H1 (cell line): ENCODE data around the gene RNF224. TPM values are rescaled to one million over a fixed set of nuclear protein-coding genes. Genes with fewer than 3 reads are reported as not detected.

ENCODE experiments used
- CHD2 ChIP-seq: IDR thresholded peaks from 2 replicates; pipeline ENCODE4 v1.6.1; 2012; ENCODE audit warnings: low read length, improper control_type of control experiment
- CREB1 ChIP-seq: IDR thresholded peaks from 2 replicates; pipeline ENCODE4 v1.6.1; 2012; ENCODE audit warnings: inconsistent platforms
- HDAC2 ChIP-seq, 2 experiments: fragments of 300-600 bp in 1 of 2; sonication (generic) in 1 of 2; IDR thresholded peaks; 2 replicates each; pipeline ENCODE4 v1.6.1; 2011 to 2012; ENCODE audit warnings: low read depth in 2 of 2, low read length in 2 of 2, mild to moderate bottlenecking in 2 of 2, moderate library complexity in 2 of 2, borderline replicate concordance in 1 of 2, inconsistent platforms in 1 of 2
- HDAC6 ChIP-seq: IDR thresholded peaks from one replicate; pipeline ENCODE4 v1.7.1; 2012; ENCODE audit warnings: low read depth, mild to moderate bottlenecking, inconsistent platforms, low read length, moderate library complexity
- KDM4A ChIP-seq: IDR thresholded peaks from one replicate; pipeline ENCODE4 v1.7.1; 2012; ENCODE audit warnings: low read depth, mild to moderate bottlenecking, moderate library complexity, low read length, inconsistent platforms; ENCODE audit not compliant: severe bottlenecking
- RBBP5 ChIP-seq: IDR thresholded peaks from 2 replicates; pipeline ENCODE4 v1.7.1; 2012; ENCODE audit warnings: low read depth, mild to moderate bottlenecking, inconsistent platforms, low read length, moderate library complexity, borderline replicate concordance
- SIN3A ChIP-seq, 2 experiments: IDR thresholded peaks in 1 of 2; conservative IDR thresholded peaks in 1 of 2; 2 replicates each; pipeline ENCODE4 v1.6.1; 2011 to 2012; ENCODE audit warnings: low read length in 2 of 2, improper control_type of control experiment in 1 of 2, low read depth in 1 of 2, mild to moderate bottlenecking in 1 of 2
- SP1 ChIP-seq: IDR thresholded peaks from 2 replicates; pipeline ENCODE4 v1.6.1; 2011; ENCODE audit warnings: low read depth, low read length
- TAF7 ChIP-seq: optimal IDR thresholded peaks from 2 replicates; pipeline ENCODE3; 2011; ENCODE audit warnings: low read depth, mild to moderate bottlenecking, inconsistent platforms, low read length, moderate library complexity, borderline replicate concordance
- TCF12 ChIP-seq: IDR thresholded peaks from 2 replicates; pipeline ENCODE4 v1.6.1; 2011; ENCODE audit warnings: low read depth, mild to moderate bottlenecking, low read length
- YY1 ChIP-seq: IDR thresholded peaks from 2 replicates; pipeline ENCODE4 v1.6.1; 2011; ENCODE audit warnings: low read depth, mild to moderate bottlenecking, low read length
- polyA plus RNA-seq, 7 experiments: library from polyadenylated mRNA; depleted of rRNA in 3 of 7; stranded (reverse) in 5 of 7; unstranded in 2 of 7; fragments of >200 nt in 5 of 7; fragments of 200-250 nt in 2 of 7; gene quantifications; 1 replicate in 5 of 7; 2 replicates in 1 of 7; 4 replicates in 1 of 7; pipeline versions ENCODE4 v1.2.1 to v1.2.3, GENCODE V29; 2011 to 2013; ENCODE audit warnings: missing spikeins in 2 of 7, mixed read lengths in 2 of 7
- total RNA-seq: library from RNA; stranded (reverse); fragmentation: NEBNext Ultra II Directional; extraction: Animal tissue kit (Norgen Biotek cat#: 25700); gene quantifications from 2 replicates; pipeline ENCODE4 v1.2.1, GENCODE V29; 2021
- TF ChIP-seq, protein P1 (sequence below), 3 experiments: IDR thresholded peaks; 1 replicate in 2 of 3; 2 replicates in 1 of 3; pipeline versions ENCODE4 v1.5.1 to v1.6.1; 2011; ENCODE audit warnings: low read length in 3 of 3, mild to moderate bottlenecking in 3 of 3, inconsistent platforms in 2 of 3, low read depth in 1 of 3, moderate library complexity in 1 of 3; ENCODE audit not compliant: insufficient read depth in 1 of 3; ENCODE audit errors: control extremely low read depth in 1 of 3
- TF ChIP-seq, protein P2 (sequence below): IDR thresholded peaks from 2 replicates; pipeline ENCODE4 v1.6.1; 2012; ENCODE audit warnings: inconsistent platforms

Gene RNF224
- total and polyA plus RNA-seq, 2 of the 8 experiments (the other 6 are each of a cell fraction or from before 2014, with no cell fraction given), result 0.24 TPM; not detected in 1

DNA sequence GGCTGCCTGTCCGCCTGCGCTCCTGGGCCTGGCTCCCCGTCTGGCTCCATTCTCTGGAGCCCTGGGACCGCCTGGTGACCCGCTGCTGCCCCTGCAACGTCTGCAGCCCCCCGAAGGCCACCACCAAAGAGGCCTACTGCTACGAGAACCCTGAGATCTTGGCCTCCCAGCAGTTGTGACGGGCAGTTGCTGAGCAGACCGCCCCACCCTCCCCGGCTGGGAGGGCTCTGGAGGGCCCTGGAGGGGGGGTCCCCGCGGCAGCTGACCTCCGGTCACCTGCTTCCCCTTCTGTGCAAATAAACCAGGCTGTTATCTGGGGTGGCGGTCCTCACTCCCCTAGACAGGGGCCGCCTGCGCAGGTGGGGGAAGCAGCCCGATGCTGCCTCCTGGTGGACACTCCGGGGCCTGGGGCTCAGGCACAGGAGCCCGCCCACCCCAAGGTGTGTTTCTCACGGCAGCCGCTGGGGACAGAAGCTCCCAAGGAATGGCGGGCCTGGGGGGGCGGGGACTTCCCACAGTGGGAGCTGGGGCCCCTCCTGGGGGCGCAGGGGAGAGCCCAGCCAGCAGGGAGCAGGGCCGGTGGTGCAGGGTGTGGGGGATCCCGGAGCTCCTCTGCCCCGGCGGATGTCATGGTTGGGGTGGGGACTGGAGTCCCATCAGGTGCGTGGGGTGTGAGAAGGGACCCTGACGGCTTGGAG lies 9.1 kb downstream of the RNF224 start (continued):
- TF ChIP-seq CHD2 (0 out of 2 replicates have a peak, but pooled peaks have one; percentile 15), TAF7 (peak; percentile 85), TCF12 (no peak), YY1 (peak; percentile 90), RBBP5 (no peak), SP1 (peak; percentile 72; the same call in 1 of the 2 replicates), HDAC2 (IDR thresholded peaks at IDR 0.05; ENCODE audit: borderline replicate concordance in 1 of 2, low read depth in 2 of 2, low read length in 2 of 2) (0 out of 4 replicates have a peak, but pooled peaks of 1 of the 2 experiments have one; percentile 56), HDAC6 (no peak), KDM4A (no peak), SIN3A (conservative IDR thresholded peaks at IDR 0.05 in 1 of 2, IDR thresholded peaks at IDR 0.05 in 1 of 2; ENCODE audit: low read depth in 1 of 2, low read length in 2 of 2) (peak in 1 of 2 experiments; percentile 34; a peak in 1 of 4 replicates), CREB1 (peak; percentile 26; the same call in 1 of the 2 replicates)
- TF ChIP-seq, protein P1, sequence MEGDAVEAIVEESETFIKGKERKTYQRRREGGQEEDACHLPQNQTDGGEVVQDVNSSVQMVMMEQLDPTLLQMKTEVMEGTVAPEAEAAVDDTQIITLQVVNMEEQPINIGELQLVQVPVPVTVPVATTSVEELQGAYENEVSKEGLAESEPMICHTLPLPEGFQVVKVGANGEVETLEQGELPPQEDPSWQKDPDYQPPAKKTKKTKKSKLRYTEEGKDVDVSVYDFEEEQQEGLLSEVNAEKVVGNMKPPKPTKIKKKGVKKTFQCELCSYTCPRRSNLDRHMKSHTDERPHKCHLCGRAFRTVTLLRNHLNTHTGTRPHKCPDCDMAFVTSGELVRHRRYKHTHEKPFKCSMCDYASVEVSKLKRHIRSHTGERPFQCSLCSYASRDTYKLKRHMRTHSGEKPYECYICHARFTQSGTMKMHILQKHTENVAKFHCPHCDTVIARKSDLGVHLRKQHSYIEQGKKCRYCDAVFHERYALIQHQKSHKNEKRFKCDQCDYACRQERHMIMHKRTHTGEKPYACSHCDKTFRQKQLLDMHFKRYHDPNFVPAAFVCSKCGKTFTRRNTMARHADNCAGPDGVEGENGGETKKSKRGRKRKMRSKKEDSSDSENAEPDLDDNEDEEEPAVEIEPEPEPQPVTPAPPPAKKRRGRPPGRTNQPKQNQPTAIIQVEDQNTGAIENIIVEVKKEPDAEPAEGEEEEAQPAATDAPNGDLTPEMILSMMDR (IDR thresholded peaks at IDR 0.05; ENCODE audit: control extremely low read depth in 1 of 3, insufficient read depth in 1 of 3, low read depth in 1 of 3, low read length in 3 of 3), result peak in 2 of 3 experiments; percentile 95 to 99; a peak in 3 of 4 replicates
- TF ChIP-seq, protein P2, sequence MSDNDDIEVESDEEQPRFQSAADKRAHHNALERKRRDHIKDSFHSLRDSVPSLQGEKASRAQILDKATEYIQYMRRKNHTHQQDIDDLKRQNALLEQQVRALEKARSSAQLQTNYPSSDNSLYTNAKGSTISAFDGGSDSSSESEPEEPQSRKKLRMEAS, result peak; percentile 58
